ENCODE data around the gene EIF4B.
A peak's percentile ranks its signal among the peaks of the same experiment; 100 is the strongest.

The EIF4B gene

GRCh38 chr12:53005986-53006809, at the start of gene EIF4B:
EIF4B (plus strand) TSS chr12:53006456; CDS start chr12:53006484, 28 bp downstream.
- ATAC-seq (ENCODE audit: insufficient read depth, low read depth) (peak; percentile 93), DNase-seq (peak; percentile 100)
- Histone ChIP-seq H3K36me3 (ENCODE audit: insufficient read depth, low read length) (peaks cover 38% of the 10 kb centered on the region), H3K27me3 (ENCODE audit: insufficient read depth, low read length, poor library complexity) (no peaks in the 10 kb centered on the region), H3K79me2 (ENCODE audit: insufficient read depth, low read length) (peaks cover 54% of the 10 kb centered on the region), H3K4me3 (ENCODE audit: low read depth in 1 of 2, low read length in 2 of 2) (peak within 1 kb of the TSS; percentile 78 to 88), H3K4me2 (ENCODE audit: insufficient read depth, low read length) (peak within 1 kb of the TSS; percentile 88), H3K9me3 (ENCODE audit: insufficient read depth, low read length, severe bottlenecking) (no peaks in the 10 kb centered on the region), H4K20me1 (ENCODE audit: insufficient read depth, low read length) (peaks cover 47% of the 10 kb centered on the region), H3K9ac (ENCODE audit: low read depth, low read length) (peak within 1 kb of the TSS; percentile 92), H3K27ac (ENCODE audit: low read length) (peak within 1 kb of the TSS; percentile 96), H3K4me1 (ENCODE audit: insufficient read depth, low read length) (peaks cover 53% of the 10 kb centered on the region), H2AFZ (ENCODE audit: low read depth, low read length) (peak within 1 kb of the TSS; percentile 80)
- TF ChIP-seq, protein P1, sequence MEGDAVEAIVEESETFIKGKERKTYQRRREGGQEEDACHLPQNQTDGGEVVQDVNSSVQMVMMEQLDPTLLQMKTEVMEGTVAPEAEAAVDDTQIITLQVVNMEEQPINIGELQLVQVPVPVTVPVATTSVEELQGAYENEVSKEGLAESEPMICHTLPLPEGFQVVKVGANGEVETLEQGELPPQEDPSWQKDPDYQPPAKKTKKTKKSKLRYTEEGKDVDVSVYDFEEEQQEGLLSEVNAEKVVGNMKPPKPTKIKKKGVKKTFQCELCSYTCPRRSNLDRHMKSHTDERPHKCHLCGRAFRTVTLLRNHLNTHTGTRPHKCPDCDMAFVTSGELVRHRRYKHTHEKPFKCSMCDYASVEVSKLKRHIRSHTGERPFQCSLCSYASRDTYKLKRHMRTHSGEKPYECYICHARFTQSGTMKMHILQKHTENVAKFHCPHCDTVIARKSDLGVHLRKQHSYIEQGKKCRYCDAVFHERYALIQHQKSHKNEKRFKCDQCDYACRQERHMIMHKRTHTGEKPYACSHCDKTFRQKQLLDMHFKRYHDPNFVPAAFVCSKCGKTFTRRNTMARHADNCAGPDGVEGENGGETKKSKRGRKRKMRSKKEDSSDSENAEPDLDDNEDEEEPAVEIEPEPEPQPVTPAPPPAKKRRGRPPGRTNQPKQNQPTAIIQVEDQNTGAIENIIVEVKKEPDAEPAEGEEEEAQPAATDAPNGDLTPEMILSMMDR (IDR thresholded peaks at IDR 0.05; ENCODE audit: borderline replicate concordance, extremely low read depth, low read length, poor library complexity, severe bottlenecking): no peak
- no peak for TF ChIP-seq EZH2 (IDR thresholded peaks at IDR 0.05; ENCODE audit: borderline replicate concordance, low read depth, low read length, severe bottlenecking)

DNA sequence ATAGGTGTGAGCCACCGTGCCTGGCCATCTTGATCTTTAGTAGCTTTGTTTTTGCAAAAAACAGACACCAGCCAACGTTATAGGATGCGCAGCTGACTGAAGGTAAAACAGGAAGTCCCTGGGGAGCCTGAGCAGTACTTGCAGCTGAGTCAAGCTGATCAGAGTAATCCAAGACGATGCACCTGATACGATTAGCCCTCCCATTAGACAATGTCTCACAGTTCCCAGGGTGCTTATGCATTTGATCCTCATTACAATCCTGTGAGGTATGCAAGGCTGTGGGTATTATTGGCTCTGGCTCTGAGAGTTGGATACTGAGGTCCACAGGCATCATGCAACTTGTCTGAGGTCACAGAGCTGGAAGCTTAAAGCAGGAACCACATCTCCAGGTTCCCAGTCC, 49.3 kb upstream of the EIF4B start:
- DNase-seq (no peak), ATAC-seq (ENCODE audit: insufficient read depth, low read depth) (no peak; the same call in 2 of the 3 replicates)
- no peak overlapping the region for H3K4me2 ChIP-seq (ENCODE audit: insufficient read depth, low read length)
- no peak overlapping the region for H2AFZ ChIP-seq (ENCODE audit: low read depth, low read length)
- no peaks in the 10 kb centered on the region for H4K20me1 ChIP-seq (ENCODE audit: insufficient read depth, low read length)
- TF ChIP-seq, protein P1 (IDR thresholded peaks at IDR 0.05; ENCODE audit: borderline replicate concordance, extremely low read depth, low read length, poor library complexity, severe bottlenecking): no peak
- TF ChIP-seq EZH2 (IDR thresholded peaks at IDR 0.05; ENCODE audit: borderline replicate concordance, low read depth, low read length, severe bottlenecking): no peak
- peaks cover 2% of the 10 kb centered on the region for H3K27me3 ChIP-seq (ENCODE audit: insufficient read depth, low read length, poor library complexity)
- H3K36me3 ChIP-seq (ENCODE audit: insufficient read depth, low read length): no peaks in the 10 kb centered on the region
- H3K9ac ChIP-seq (ENCODE audit: low read depth, low read length): no peak overlapping the region
- H3K4me3 ChIP-seq (ENCODE audit: low read depth in 1 of 2, low read length in 2 of 2): no peak overlapping the region
- no peaks in the 10 kb centered on the region for H3K79me2 ChIP-seq (ENCODE audit: insufficient read depth, low read length)
- no peaks in the 10 kb centered on the region for H3K4me1 ChIP-seq (ENCODE audit: insufficient read depth, low read length)
- H3K9me3 ChIP-seq (ENCODE audit: insufficient read depth, low read length, severe bottlenecking): no peaks in the 10 kb centered on the region
- no peak overlapping the region for H3K27ac ChIP-seq (ENCODE audit: low read length)

DNA sequence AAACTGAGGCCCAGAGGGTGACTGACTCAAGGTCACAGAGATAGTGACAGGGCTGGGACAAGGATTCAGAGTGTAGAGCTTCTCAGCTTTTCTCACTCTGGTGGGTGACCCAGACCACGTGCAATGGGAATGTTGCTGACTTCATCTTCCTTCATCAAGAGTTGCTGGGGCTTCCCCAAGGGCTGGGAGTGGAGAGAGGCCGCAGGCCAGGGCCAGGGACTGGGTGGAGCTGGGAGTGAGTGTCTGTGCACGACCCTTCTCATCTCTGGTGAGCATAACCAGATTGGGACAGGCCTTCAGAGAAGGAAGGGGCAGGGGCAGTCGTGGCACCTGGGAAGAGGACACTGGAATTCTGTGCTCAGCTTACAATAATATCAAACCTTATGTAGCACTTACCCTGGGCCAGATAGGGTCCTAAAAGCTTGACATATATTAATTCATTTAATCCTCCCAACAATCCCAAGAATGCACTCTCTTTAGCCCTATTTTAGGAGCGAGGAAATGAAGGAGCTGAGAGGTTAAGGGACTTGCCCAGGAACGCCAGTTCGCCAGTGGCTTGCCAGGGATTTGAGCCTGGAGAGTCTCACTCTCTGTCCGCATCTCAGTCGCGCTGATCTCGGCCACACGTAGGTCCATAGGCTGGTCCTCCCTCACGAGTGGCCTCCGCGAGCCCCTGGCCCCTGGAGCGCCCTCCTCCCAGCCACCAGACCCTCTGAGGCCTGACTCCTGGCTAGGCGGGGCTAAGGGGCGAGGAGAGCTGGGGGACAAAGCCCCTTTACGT, 41.5 kb upstream of the EIF4B start:
- H3K9me3 ChIP-seq (ENCODE audit: insufficient read depth, low read length, severe bottlenecking): no peaks in the 10 kb centered on the region
- DNase-seq: no peak
- ATAC-seq (ENCODE audit: insufficient read depth, low read depth): no peak
- H4K20me1 ChIP-seq (ENCODE audit: insufficient read depth, low read length): no peaks in the 10 kb centered on the region
- H3K4me3 ChIP-seq (ENCODE audit: low read depth in 1 of 2, low read length in 2 of 2): no peak overlapping the region
- no peak overlapping the region for H3K4me2 ChIP-seq (ENCODE audit: insufficient read depth, low read length)
- TF ChIP-seq, protein P1 (IDR thresholded peaks at IDR 0.05; ENCODE audit: borderline replicate concordance, extremely low read depth, low read length, poor library complexity, severe bottlenecking): no peak
- no peak for TF ChIP-seq EZH2 (IDR thresholded peaks at IDR 0.05; ENCODE audit: borderline replicate concordance, low read depth, low read length, severe bottlenecking)
- H3K36me3 ChIP-seq (ENCODE audit: insufficient read depth, low read length): no peaks in the 10 kb centered on the region
- no peaks in the 10 kb centered on the region for H3K4me1 ChIP-seq (ENCODE audit: insufficient read depth, low read length)
- H3K27ac ChIP-seq (ENCODE audit: low read length): no peak overlapping the region
- H2AFZ ChIP-seq (ENCODE audit: low read depth, low read length): no peak overlapping the region
- no peaks in the 10 kb centered on the region for H3K79me2 ChIP-seq (ENCODE audit: insufficient read depth, low read length)
- H3K9ac ChIP-seq (ENCODE audit: low read depth, low read length): no peak overlapping the region
- peaks cover under 1% of the 10 kb centered on the region for H3K27me3 ChIP-seq (ENCODE audit: insufficient read depth, low read length, poor library complexity)
